ENCODE data around the gene HSDL2. TPM values are rescaled to one million over a fixed set of nuclear protein-coding genes. Genes with fewer than 3 reads are reported as not detected.
"Not testable (repeated sequence)": the region's sequence is repeated elsewhere in the genome, so short reads cannot be mapped to it uniquely, and the experiment has no call there.

Gene HSDL2
- total RNA-seq, 1 donor from 2014 or later = 15.2 TPM

- no peak for TF ChIP-seq CTCF (IDR thresholded peaks at IDR 0.05; ENCODE audit: insufficient read depth, low read length, poor library complexity, severe bottlenecking)
These were observed 12.4 kb upstream of the HSDL2 start for GRCh38 chr9:112367465-112367864.

GRCh38 chr9:112369817-112370216, 10.1 kb upstream of the HSDL2 start:
- TF ChIP-seq CTCF (IDR thresholded peaks at IDR 0.05; ENCODE audit: insufficient read depth, low read length, poor library complexity, severe bottlenecking) = no peak

More at GRCh38 chr9:112367465-112367864, 12.4 kb upstream of the HSDL2 start:
- DNase-seq (ENCODE audit: low read depth) = no peak
- no peaks in the 10 kb centered on the region for H3K36me3 ChIP-seq (ENCODE audit: control insufficient read depth, insufficient read depth, low read length)
- no peaks in the 10 kb centered on the region for H3K27me3 ChIP-seq (ENCODE audit: control insufficient read depth, insufficient read depth, low read length)
- H3K4me3 ChIP-seq (ENCODE audit: low read depth, low read length) = no peak overlapping the region

GRCh38 chr9:112371060-112371459, 8.8 kb upstream of the HSDL2 start:
- no peak for TF ChIP-seq CTCF (IDR thresholded peaks at IDR 0.05; ENCODE audit: insufficient read depth, low read length, poor library complexity, severe bottlenecking)
- Histone ChIP-seq H3K36me3 (ENCODE audit: control insufficient read depth, insufficient read depth, low read length) (no peaks in the 10 kb centered on the region), H3K27me3 (ENCODE audit: control insufficient read depth, insufficient read depth, low read length) (no peaks in the 10 kb centered on the region), H3K4me3 (ENCODE audit: low read depth, low read length) (no peak overlapping the region)
- no peak for DNase-seq (ENCODE audit: low read depth)

More at GRCh38 chr9:112369817-112370216, 10.1 kb upstream of the HSDL2 start:
- H3K4me3 ChIP-seq (ENCODE audit: low read depth, low read length) = no peak overlapping the region
- DNase-seq (ENCODE audit: low read depth) = no peak
- no peaks in the 10 kb centered on the region for H3K27me3 ChIP-seq (ENCODE audit: control insufficient read depth, insufficient read depth, low read length)
- no peaks in the 10 kb centered on the region for H3K36me3 ChIP-seq (ENCODE audit: control insufficient read depth, insufficient read depth, low read length)

DNA sequence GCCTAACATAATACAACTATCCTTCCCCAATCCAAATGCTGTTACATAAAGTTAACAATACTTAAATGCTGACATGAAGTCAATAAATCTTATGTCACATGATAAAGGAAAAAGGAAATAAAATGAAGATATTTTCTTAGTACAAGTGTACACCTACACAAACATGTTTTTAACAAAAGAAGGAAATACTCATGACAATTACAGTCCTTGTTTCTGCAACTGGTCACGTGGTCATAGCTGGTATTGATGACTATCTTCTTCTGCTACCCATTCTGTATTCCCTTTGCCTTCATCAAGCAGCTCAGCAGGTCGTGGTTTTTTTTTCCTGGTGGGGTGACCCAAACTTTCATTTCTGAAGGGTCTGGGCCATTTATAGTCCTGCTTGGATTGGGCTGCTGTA, 6.2 kb upstream of the HSDL2 start:
- H3K27me3 ChIP-seq (ENCODE audit: control insufficient read depth, insufficient read depth, low read length); H3K36me3 ChIP-seq (ENCODE audit: control insufficient read depth, insufficient read depth, low read length); H3K4me3 ChIP-seq (ENCODE audit: low read depth, low read length); DNase-seq (ENCODE audit: low read depth): not testable (repeated sequence)

- not testable (repeated sequence) for H3K27me3 ChIP-seq (ENCODE audit: control insufficient read depth, insufficient read depth, low read length)
These were observed 5.7 kb upstream of the HSDL2 start for GRCh38 chr9:112374232-112374631.

GRCh38 chr9:112375361-112375760, 4.5 kb upstream of the HSDL2 start:
- DNase-seq (ENCODE audit: low read depth) = no peak
- Histone ChIP-seq H3K4me3 (ENCODE audit: low read depth, low read length) (no peak overlapping the region), H3K36me3 (ENCODE audit: control insufficient read depth, insufficient read depth, low read length) (no peaks in the 10 kb centered on the region), H3K27me3 (ENCODE audit: control insufficient read depth, insufficient read depth, low read length) (no peaks in the 10 kb centered on the region)
- TF ChIP-seq CTCF (IDR thresholded peaks at IDR 0.05; ENCODE audit: insufficient read depth, low read length, poor library complexity, severe bottlenecking) = no peak

More at GRCh38 chr9:112374232-112374631, 5.7 kb upstream of the HSDL2 start:
- DNase-seq (ENCODE audit: low read depth); H3K36me3 ChIP-seq (ENCODE audit: control insufficient read depth, insufficient read depth, low read length); H3K4me3 ChIP-seq (ENCODE audit: low read depth, low read length): not testable (repeated sequence)

DNA sequence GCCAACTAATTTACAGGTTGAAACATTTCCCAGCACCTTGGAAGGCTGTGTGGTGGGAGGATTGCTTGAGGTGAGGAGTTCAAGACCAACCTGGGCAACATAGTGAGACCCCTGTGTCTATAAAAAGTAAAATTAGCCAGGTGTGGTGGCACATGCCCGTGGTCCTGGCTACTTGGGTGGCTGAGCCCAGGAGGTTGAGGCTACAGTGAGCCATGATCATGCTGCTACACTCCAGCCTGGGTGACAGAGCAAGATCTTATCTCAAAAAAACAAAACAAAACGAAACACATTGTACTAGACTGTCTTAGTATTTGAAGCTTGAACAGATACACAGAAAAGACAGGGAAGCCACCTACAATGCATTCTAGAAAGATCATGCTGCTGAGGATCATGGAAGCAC, 2.8 kb upstream of the HSDL2 start:
- Histone ChIP-seq H3K36me3 (ENCODE audit: control insufficient read depth, insufficient read depth, low read length) (no peaks in the 10 kb centered on the region), H3K27me3 (ENCODE audit: control insufficient read depth, insufficient read depth, low read length) (no peaks in the 10 kb centered on the region), H3K4me3 (ENCODE audit: low read depth, low read length) (no peak overlapping the region)
- no peak for DNase-seq (ENCODE audit: low read depth)
- no peak for TF ChIP-seq CTCF (IDR thresholded peaks at IDR 0.05; ENCODE audit: insufficient read depth, low read length, poor library complexity, severe bottlenecking)

All from kidney epithelial cell (primary cell).